GM23338 (cell line): ENCODE data around the gene SNTB2. TPM values are rescaled to one million over a fixed set of nuclear protein-coding genes. Genes with fewer than 3 reads are reported as not detected.

Experiments
- ATAC-seq: fragments of 200-7000 bp; cut with Tn5 transposase; 3 replicates; pipeline ENCODE4 v1.9.1; 2020
- DNase-seq: peaks from one replicate; pipeline ENCODE4 v3.0.0-alpha.2; 2015; ENCODE audit warnings: low spot score
- H2AFZ ChIP-seq: fragments of 200-600 bp; sonication (generic); 2 replicates; pipeline ENCODE4 v1.8.0; 2016; ENCODE audit warnings: antibody characterized with exemption, mild to moderate bottlenecking, moderate library complexity
- H3F3A ChIP-seq: fragments of 200-600 bp; sonication (generic); replicated peaks from 2 replicates; pipeline ENCODE4 v1.8.0; 2017; ENCODE audit warnings: antibody characterized with exemption, mixed run types, low read depth
- H3K27ac ChIP-seq: fragments of 200-600 bp; sonication (generic); 2 replicates; pipeline ENCODE4 v1.6.1; 2016; ENCODE audit warnings: low read depth
- H3K27me3 ChIP-seq: fragments of 200-600 bp; sonication (generic); 2 replicates; pipeline ENCODE4 v1.8.0; 2016; ENCODE audit warnings: mild to moderate bottlenecking, mixed run types, moderate library complexity; ENCODE audit not compliant: insufficient read depth
- H3K36me3 ChIP-seq: fragments of 200-600 bp; sonication (generic); 2 replicates; pipeline ENCODE4 v1.8.0; 2016; ENCODE audit warnings: mild to moderate bottlenecking; ENCODE audit not compliant: insufficient read depth
- H3K4me1 ChIP-seq: fragments of 200-600 bp; sonication (generic); 2 replicates; pipeline ENCODE4 v1.8.0; 2016; ENCODE audit warnings: mild to moderate bottlenecking, moderate library complexity; ENCODE audit not compliant: insufficient read depth
- H3K4me2 ChIP-seq: fragments of 200-600 bp; sonication (generic); 2 replicates; pipeline ENCODE4 v1.7.1; 2017; ENCODE audit warnings: mixed run types
- H3K4me3 ChIP-seq: fragments of 200-600 bp; sonication (generic); 2 replicates; pipeline ENCODE4 v1.6.1; 2016; ENCODE audit warnings: mixed run types
- H3K79me2 ChIP-seq: fragments of 200-600 bp; sonication (generic); replicated peaks from 2 replicates; pipeline ENCODE4 v1.8.0; 2017; ENCODE audit warnings: mild to moderate bottlenecking; ENCODE audit not compliant: insufficient read depth
- H3K9me2 ChIP-seq: fragments of 200-600 bp; sonication (generic); 2 replicates; pipeline ENCODE4 v1.8.0; 2017; ENCODE audit not compliant: insufficient read depth
- H4K20me1 ChIP-seq: fragments of 200-600 bp; sonication (generic); replicated peaks from 2 replicates; pipeline ENCODE4 v1.8.0; 2017; ENCODE audit warnings: mild to moderate bottlenecking; ENCODE audit not compliant: insufficient read depth
- H3K27ac Mint-ChIP-seq: 2 replicates; pipeline ENCODE4 v1.8.0; 2020; ENCODE audit warnings: inconsistent platforms, mild to moderate bottlenecking, moderate library complexity, mixed read lengths
- H3K27me3 Mint-ChIP-seq: 3 replicates; pipeline ENCODE4 v1.8.0; 2022; ENCODE audit warnings: low read depth, mild to moderate bottlenecking, moderate library complexity, mixed read lengths, inconsistent platforms; ENCODE audit not compliant: insufficient read depth, poor library complexity
- H3K36me3 Mint-ChIP-seq: 3 replicates; pipeline ENCODE4 v1.8.0; 2021; ENCODE audit warnings: low read depth, mild to moderate bottlenecking, inconsistent platforms, moderate library complexity, mixed read lengths
- H3K4me1 Mint-ChIP-seq: 3 replicates; pipeline ENCODE4 v1.8.0; 2020; ENCODE audit warnings: mild to moderate bottlenecking, inconsistent platforms, mixed read lengths
- H3K4me3 Mint-ChIP-seq: 3 replicates; pipeline ENCODE4 v1.8.0; 2021; ENCODE audit warnings: moderate library complexity, mild to moderate bottlenecking, inconsistent platforms, mixed read lengths
- H3K9me3 Mint-ChIP-seq: 3 replicates; pipeline ENCODE4 v1.8.0; 2020; ENCODE audit warnings: moderate library complexity, mild to moderate bottlenecking, inconsistent platforms, mixed read lengths
- CREB1 ChIP-seq: fragments of 250-450 bp; sonication (Bioruptor Pico); IDR thresholded peaks from 2 replicates; pipeline ENCODE4 v1.5.0; 2020; ENCODE audit warnings: low read depth, mild to moderate bottlenecking, moderate library complexity
- EZH2 ChIP-seq: fragments of 200-600 bp; sonication (generic); IDR thresholded peaks from one replicate; pipeline ENCODE4 v1.8.0; 2017; ENCODE audit warnings: antibody characterized with exemption, mild to moderate bottlenecking, low read depth; ENCODE audit not compliant: unreplicated experiment
- JUNB ChIP-seq: IDR thresholded peaks from one replicate; pipeline ENCODE4 v1.6.1; 2016; ENCODE audit warnings: antibody characterized with exemption; ENCODE audit not compliant: unreplicated experiment
- NANOG ChIP-seq: IDR thresholded peaks from 2 replicates; pipeline ENCODE4 v1.6.1; 2016; ENCODE audit warnings: antibody characterized with exemption, borderline replicate concordance
- POLR2AphosphoS5 ChIP-seq: IDR thresholded peaks from 2 replicates; pipeline ENCODE4 v1.6.1; 2016; ENCODE audit warnings: antibody characterized with exemption, low read depth
- STAT1 ChIP-seq: IDR thresholded peaks from one replicate; pipeline ENCODE4 v1.6.1; 2016; ENCODE audit warnings: antibody characterized with exemption; ENCODE audit not compliant: unreplicated experiment
- ZNF114 ChIP-seq: fragments of 250-450 bp; sonication (Bioruptor Pico); IDR thresholded peaks from 2 replicates; pipeline ENCODE4 v1.5.0; 2020; ENCODE audit warnings: mild to moderate bottlenecking, moderate library complexity
- ZNF331 ChIP-seq: fragments of 250-450 bp; sonication (Bioruptor Pico); IDR thresholded peaks from 2 replicates; pipeline ENCODE4 v1.5.0; 2020; ENCODE audit warnings: low read depth, mild to moderate bottlenecking, moderate library complexity
- polyA plus RNA-seq: library from polyadenylated mRNA; unstranded; fragments of >200 nt; fragmentation: Nextera tagmentation; extraction: Ambion mirVana; gene quantifications from 2 replicates; pipeline ENCODE4 v1.2.1, GENCODE V29; 2016
- total RNA-seq: library from RNA; depleted of rRNA; stranded (reverse); fragments of >200 nt; shearing (Covaris generic); gene quantifications from 2 replicates; pipeline ENCODE4 v1.2.3, GENCODE V29; 2014
- TF ChIP-seq, protein P1 (sequence below): IDR thresholded peaks from one replicate; pipeline ENCODE4 v1.6.1; 2018; ENCODE audit warnings: antibody characterized with exemption; ENCODE audit not compliant: unreplicated experiment
- TF ChIP-seq, protein P2 (sequence below): fragments of 250-450 bp; sonication (Bioruptor Pico); IDR thresholded peaks from 2 replicates; pipeline ENCODE4 v1.5.0; 2020; ENCODE audit warnings: mild to moderate bottlenecking, moderate library complexity
- TF ChIP-seq, protein P3 (sequence below): IDR thresholded peaks from 2 replicates; pipeline ENCODE4 v1.6.1; 2016; ENCODE audit warnings: antibody characterized with exemption

SNTB2 gene
- total and polyA plus RNA-seq, 2 experiments from 2014 or later = 4.8 to 42.7 TPM

- 0 out of 2 replicates have a peak, but pooled peaks cover 3% of the 10 kb centered on the region for H3K4me1 ChIP-seq
- peaks cover 18% of the 10 kb centered on the region for H4K20me1 ChIP-seq
- H3K4me3 ChIP-seq = no peak overlapping the region
- TF ChIP-seq EZH2 = no peak
- TF ChIP-seq, protein P1, sequence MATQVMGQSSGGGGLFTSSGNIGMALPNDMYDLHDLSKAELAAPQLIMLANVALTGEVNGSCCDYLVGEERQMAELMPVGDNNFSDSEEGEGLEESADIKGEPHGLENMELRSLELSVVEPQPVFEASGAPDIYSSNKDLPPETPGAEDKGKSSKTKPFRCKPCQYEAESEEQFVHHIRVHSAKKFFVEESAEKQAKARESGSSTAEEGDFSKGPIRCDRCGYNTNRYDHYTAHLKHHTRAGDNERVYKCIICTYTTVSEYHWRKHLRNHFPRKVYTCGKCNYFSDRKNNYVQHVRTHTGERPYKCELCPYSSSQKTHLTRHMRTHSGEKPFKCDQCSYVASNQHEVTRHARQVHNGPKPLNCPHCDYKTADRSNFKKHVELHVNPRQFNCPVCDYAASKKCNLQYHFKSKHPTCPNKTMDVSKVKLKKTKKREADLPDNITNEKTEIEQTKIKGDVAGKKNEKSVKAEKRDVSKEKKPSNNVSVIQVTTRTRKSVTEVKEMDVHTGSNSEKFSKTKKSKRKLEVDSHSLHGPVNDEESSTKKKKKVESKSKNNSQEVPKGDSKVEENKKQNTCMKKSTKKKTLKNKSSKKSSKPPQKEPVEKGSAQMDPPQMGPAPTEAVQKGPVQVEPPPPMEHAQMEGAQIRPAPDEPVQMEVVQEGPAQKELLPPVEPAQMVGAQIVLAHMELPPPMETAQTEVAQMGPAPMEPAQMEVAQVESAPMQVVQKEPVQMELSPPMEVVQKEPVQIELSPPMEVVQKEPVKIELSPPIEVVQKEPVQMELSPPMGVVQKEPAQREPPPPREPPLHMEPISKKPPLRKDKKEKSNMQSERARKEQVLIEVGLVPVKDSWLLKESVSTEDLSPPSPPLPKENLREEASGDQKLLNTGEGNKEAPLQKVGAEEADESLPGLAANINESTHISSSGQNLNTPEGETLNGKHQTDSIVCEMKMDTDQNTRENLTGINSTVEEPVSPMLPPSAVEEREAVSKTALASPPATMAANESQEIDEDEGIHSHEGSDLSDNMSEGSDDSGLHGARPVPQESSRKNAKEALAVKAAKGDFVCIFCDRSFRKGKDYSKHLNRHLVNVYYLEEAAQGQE = no peak
- no peak for TF ChIP-seq ZNF331 (CRISPR knock-in tag)
- TF ChIP-seq, protein P2, sequence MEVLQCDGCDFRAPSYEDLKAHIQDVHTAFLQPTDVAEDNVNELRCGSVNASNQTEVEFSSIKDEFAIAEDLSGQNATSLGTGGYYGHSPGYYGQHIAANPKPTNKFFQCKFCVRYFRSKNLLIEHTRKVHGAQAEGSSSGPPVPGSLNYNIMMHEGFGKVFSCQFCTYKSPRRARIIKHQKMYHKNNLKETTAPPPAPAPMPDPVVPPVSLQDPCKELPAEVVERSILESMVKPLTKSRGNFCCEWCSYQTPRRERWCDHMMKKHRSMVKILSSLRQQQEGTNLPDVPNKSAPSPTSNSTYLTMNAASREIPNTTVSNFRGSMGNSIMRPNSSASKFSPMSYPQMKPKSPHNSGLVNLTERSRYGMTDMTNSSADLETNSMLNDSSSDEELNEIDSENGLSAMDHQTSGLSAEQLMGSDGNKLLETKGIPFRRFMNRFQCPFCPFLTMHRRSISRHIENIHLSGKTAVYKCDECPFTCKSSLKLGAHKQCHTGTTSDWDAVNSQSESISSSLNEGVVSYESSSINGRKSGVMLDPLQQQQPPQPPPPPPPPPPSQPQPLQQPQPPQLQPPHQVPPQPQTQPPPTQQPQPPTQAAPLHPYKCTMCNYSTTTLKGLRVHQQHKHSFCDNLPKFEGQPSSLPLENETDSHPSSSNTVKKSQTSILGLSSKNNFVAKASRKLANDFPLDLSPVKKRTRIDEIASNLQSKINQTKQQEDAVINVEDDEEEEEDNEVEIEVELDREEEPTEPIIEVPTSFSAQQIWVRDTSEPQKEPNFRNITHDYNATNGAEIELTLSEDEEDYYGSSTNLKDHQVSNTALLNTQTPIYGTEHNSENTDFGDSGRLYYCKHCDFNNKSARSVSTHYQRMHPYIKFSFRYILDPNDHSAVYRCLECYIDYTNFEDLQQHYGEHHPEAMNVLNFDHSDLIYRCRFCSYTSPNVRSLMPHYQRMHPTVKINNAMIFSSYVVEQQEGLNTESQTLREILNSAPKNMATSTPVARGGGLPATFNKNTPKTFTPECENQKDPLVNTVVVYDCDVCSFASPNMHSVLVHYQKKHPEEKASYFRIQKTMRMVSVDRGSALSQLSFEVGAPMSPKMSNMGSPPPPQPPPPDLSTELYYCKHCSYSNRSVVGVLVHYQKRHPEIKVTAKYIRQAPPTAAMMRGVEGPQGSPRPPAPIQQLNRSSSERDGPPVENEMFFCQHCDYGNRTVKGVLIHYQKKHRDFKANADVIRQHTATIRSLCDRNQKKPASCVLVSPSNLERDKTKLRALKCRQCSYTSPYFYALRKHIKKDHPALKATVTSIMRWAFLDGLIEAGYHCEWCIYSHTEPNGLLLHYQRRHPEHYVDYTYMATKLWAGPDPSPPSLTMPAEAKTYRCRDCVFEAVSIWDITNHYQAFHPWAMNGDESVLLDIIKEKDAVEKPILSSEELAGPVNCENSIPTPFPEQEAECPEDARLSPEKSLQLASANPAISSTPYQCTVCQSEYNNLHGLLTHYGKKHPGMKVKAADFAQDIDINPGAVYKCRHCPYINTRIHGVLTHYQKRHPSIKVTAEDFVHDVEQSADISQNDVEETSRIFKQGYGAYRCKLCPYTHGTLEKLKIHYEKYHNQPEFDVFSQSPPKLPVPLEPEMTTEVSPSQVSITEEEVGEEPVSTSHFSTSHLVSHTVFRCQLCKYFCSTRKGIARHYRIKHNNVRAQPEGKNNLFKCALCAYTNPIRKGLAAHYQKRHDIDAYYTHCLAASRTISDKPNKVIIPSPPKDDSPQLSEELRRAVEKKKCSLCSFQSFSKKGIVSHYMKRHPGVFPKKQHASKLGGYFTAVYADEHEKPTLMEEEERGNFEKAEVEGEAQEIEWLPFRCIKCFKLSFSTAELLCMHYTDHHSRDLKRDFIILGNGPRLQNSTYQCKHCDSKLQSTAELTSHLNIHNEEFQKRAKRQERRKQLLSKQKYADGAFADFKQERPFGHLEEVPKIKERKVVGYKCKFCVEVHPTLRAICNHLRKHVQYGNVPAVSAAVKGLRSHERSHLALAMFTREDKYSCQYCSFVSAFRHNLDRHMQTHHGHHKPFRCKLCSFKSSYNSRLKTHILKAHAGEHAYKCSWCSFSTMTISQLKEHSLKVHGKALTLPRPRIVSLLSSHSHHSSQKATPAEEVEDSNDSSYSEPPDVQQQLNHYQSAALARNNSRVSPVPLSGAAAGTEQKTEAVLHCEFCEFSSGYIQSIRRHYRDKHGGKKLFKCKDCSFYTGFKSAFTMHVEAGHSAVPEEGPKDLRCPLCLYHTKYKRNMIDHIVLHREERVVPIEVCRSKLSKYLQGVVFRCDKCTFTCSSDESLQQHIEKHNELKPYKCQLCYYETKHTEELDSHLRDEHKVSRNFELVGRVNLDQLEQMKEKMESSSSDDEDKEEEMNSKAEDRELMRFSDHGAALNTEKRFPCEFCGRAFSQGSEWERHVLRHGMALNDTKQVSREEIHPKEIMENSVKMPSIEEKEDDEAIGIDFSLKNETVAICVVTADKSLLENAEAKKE (CRISPR knock-in tag) = no peak
- TF ChIP-seq ZNF114 = no peak
- TF ChIP-seq NANOG = no peak
- TF ChIP-seq, protein P3, sequence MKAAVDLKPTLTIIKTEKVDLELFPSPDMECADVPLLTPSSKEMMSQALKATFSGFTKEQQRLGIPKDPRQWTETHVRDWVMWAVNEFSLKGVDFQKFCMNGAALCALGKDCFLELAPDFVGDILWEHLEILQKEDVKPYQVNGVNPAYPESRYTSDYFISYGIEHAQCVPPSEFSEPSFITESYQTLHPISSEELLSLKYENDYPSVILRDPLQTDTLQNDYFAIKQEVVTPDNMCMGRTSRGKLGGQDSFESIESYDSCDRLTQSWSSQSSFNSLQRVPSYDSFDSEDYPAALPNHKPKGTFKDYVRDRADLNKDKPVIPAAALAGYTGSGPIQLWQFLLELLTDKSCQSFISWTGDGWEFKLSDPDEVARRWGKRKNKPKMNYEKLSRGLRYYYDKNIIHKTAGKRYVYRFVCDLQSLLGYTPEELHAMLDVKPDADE = no peak
- TF ChIP-seq JUNB = no peak
- TF ChIP-seq POLR2AphosphoS5 = no peak
- TF ChIP-seq STAT1 = no peak
- TF ChIP-seq CREB1 (CRISPR knock-in tag) = no peak
- no peaks in the 10 kb centered on the region for H3K9me2 ChIP-seq
- no peaks in the 10 kb centered on the region for H3K27me3 ChIP-seq
- peaks cover 46% of the 10 kb centered on the region for H3K36me3 Mint-ChIP-seq
- no peaks in the 10 kb centered on the region; the same call in 1 of the 2 replicates for H3K36me3 ChIP-seq
- DNase-seq (no peak), ATAC-seq (no peak)
- peaks cover 5% of the 10 kb centered on the region for H3K4me1 Mint-ChIP-seq
- no peak overlapping the region for H3K27ac ChIP-seq
- H3K4me2 ChIP-seq = no peak overlapping the region
- H3K27me3 Mint-ChIP-seq = peaks cover 16% of the 10 kb centered on the region
- H3K79me2 ChIP-seq = peaks cover 26% of the 10 kb centered on the region
- no peaks in the 10 kb centered on the region for H3K9me3 Mint-ChIP-seq
- H3K27ac Mint-ChIP-seq = no peak overlapping the region
- peaks cover 4% of the 10 kb centered on the region; the same call in 1 of the 2 replicates for H3F3A ChIP-seq
- no peak overlapping the region for H3K4me3 Mint-ChIP-seq
- H2AFZ ChIP-seq = no peak overlapping the region
Observed at GRCh38 chr16:69315486-69316311, 128.7 kb downstream of the SNTB2 start.
